Measurements from ENCODE around the gene TUBB2B.

DNA sequence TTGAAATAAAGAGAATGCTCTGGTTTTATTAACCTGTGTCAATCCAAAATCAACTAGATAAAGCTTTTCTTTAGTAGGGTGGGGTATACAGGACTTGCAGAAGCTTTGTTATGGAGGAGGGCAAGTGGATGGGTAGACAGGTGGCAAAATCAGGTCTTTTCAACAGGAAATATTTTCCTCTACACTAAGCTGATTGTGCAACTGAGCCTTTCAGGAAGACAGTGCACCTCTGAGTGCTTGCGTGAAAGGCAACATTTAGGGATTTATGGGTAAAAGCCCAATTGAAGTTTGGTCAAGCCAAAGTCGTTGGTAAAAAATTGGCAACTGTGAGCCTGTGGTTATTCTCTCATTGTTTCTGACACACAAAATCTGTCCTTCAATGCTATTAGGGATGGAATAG, 46.3 kb downstream of the TUBB2B start:
- TF ChIP-seq, protein P1, sequence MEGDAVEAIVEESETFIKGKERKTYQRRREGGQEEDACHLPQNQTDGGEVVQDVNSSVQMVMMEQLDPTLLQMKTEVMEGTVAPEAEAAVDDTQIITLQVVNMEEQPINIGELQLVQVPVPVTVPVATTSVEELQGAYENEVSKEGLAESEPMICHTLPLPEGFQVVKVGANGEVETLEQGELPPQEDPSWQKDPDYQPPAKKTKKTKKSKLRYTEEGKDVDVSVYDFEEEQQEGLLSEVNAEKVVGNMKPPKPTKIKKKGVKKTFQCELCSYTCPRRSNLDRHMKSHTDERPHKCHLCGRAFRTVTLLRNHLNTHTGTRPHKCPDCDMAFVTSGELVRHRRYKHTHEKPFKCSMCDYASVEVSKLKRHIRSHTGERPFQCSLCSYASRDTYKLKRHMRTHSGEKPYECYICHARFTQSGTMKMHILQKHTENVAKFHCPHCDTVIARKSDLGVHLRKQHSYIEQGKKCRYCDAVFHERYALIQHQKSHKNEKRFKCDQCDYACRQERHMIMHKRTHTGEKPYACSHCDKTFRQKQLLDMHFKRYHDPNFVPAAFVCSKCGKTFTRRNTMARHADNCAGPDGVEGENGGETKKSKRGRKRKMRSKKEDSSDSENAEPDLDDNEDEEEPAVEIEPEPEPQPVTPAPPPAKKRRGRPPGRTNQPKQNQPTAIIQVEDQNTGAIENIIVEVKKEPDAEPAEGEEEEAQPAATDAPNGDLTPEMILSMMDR (conservative IDR thresholded peaks at IDR 0.05 in 1 of 2, IDR thresholded peaks at IDR 0.05 in 1 of 2; ENCODE audit: extremely low read depth in 1 of 2, insufficient read depth in 1 of 2, low read depth in 1 of 2, low read length in 2 of 2), result no peak
- TF ChIP-seq EZH2 (IDR thresholded peaks at IDR 0.05; ENCODE audit: borderline replicate concordance, low read length), result no peak

Data from mammary epithelial cell (primary cell).